BLaER1 (cell line): ENCODE data around the gene JAK3.

Experiments
- H3K27ac ChIP-seq: shearing (Covaris generic); formaldehyde crosslinking; 2 replicates; pipeline ENCODE4 v1.8.1; 2022
- H3K27me3 ChIP-seq: shearing (Covaris generic); formaldehyde crosslinking; 2 replicates; pipeline ENCODE4 v1.8.1; 2022
- H3K36me3 ChIP-seq: shearing (Covaris generic); formaldehyde crosslinking; 2 replicates; pipeline ENCODE4 v1.8.1; 2022
- H3K4me1 ChIP-seq: shearing (Covaris generic); formaldehyde crosslinking; 2 replicates; pipeline ENCODE4 v1.8.1; 2022
- H3K4me2 ChIP-seq: shearing (Covaris generic); formaldehyde crosslinking; 2 replicates; pipeline ENCODE4 v1.8.1; 2022
- H3K4me3 ChIP-seq: shearing (Covaris generic); formaldehyde crosslinking; 2 replicates; pipeline ENCODE4 v1.8.1; 2022
- H3K9ac ChIP-seq: shearing (Covaris generic); formaldehyde crosslinking; 2 replicates; pipeline ENCODE4 v1.8.1; 2022
- H3K9me3 ChIP-seq: shearing (Covaris generic); formaldehyde crosslinking; 2 replicates; pipeline ENCODE4 v1.8.1; 2022
- H4K20me1 ChIP-seq: shearing (Covaris generic); formaldehyde crosslinking; 2 replicates; pipeline ENCODE4 v1.8.1; 2022
- Cebpa-rat ChIP-seq: shearing (Covaris generic); IDR thresholded peaks from 2 replicates; pipeline ENCODE4 v1.8.1; 2022

The JAK3 gene

GRCh38 chr19:17866312-17866963 lies 18.7 kb upstream of the JAK3 start:
- no peak overlapping the region for H3K27ac ChIP-seq
- H3K9ac ChIP-seq, result no peak overlapping the region
- peaks cover 54% of the 10 kb centered on the region for H4K20me1 ChIP-seq
- H3K4me3 ChIP-seq, result no peak overlapping the region
- H3K36me3 ChIP-seq, result peaks cover 46% of the 10 kb centered on the region
- H3K4me2 ChIP-seq, result no peak overlapping the region
- H3K27me3 ChIP-seq, result peaks cover 16% of the 10 kb centered on the region
- no peaks in the 10 kb centered on the region for H3K9me3 ChIP-seq
- H3K4me1 ChIP-seq, result peaks cover 22% of the 10 kb centered on the region
- no peak for TF ChIP-seq Cebpa-rat

GRCh38 chr19:17865364-17866311 lies 17.9 kb upstream of the JAK3 start:
- H3K36me3 ChIP-seq, result peaks cover 54% of the 10 kb centered on the region
- H3K27ac ChIP-seq, result no peak overlapping the region
- H3K4me1 ChIP-seq, result peaks cover 30% of the 10 kb centered on the region
- no peak overlapping the region for H3K9ac ChIP-seq
- H3K4me2 ChIP-seq, result no peak overlapping the region
- peaks cover 62% of the 10 kb centered on the region for H4K20me1 ChIP-seq
- no peaks in the 10 kb centered on the region for H3K9me3 ChIP-seq
- no peak overlapping the region for H3K4me3 ChIP-seq
- TF ChIP-seq Cebpa-rat, result no peak
- peaks cover 8% of the 10 kb centered on the region for H3K27me3 ChIP-seq

- Histone ChIP-seq H3K27me3 (no peaks in the 10 kb centered on the region), H4K20me1 (peaks cover 71% of the 10 kb centered on the region), H3K4me2 (no peak overlapping the region), H3K4me3 (no peak overlapping the region), H3K9me3 (no peaks in the 10 kb centered on the region), H3K27ac (no peak overlapping the region), H3K36me3 (peaks cover 57% of the 10 kb centered on the region), H3K4me1 (peaks cover 36% of the 10 kb centered on the region), H3K9ac (no peak overlapping the region; the same call in 1 of the 2 replicates)
- TF ChIP-seq Cebpa-rat, result no peak
These were observed 15.9 kb upstream of the JAK3 start for GRCh38 chr19:17863520-17864182.

- Histone ChIP-seq H3K4me2 (peak overlapping the region; percentile 99), H3K9ac (peak overlapping the region; percentile 100; the same call in 1 of the 2 replicates), H3K9me3 (no peaks in the 10 kb centered on the region), H3K4me3 (0 out of 2 replicates have a peak overlapping the region, but pooled peaks have one; percentile 90), H4K20me1 (peaks cover 71% of the 10 kb centered on the region), H3K27me3 (no peaks in the 10 kb centered on the region), H3K4me1 (peaks cover 36% of the 10 kb centered on the region), H3K36me3 (peaks cover 57% of the 10 kb centered on the region), H3K27ac (peak overlapping the region; percentile 38; the same call in 1 of the 2 replicates)
- TF ChIP-seq Cebpa-rat, result no peak
These were observed 15.1 kb upstream of the JAK3 start for GRCh38 chr19:17862711-17863519.

- H3K4me1 ChIP-seq, result peaks cover 36% of the 10 kb centered on the region
These were observed 14.0 kb upstream of the JAK3 start for GRCh38 chr19:17861542-17862402.

GRCh38 chr19:17860993-17861360 lies 13.2 kb upstream of the JAK3 start:
- no peaks in the 10 kb centered on the region for H3K27me3 ChIP-seq
- peak overlapping the region; percentile 99 for H3K27ac ChIP-seq
- peaks cover 62% of the 10 kb centered on the region for H4K20me1 ChIP-seq
- H3K4me2 ChIP-seq, result peak overlapping the region; percentile 99
- no peak for TF ChIP-seq Cebpa-rat
- peak overlapping the region; percentile 90 for H3K4me3 ChIP-seq
- H3K4me1 ChIP-seq, result peaks cover 36% of the 10 kb centered on the region
- no peaks in the 10 kb centered on the region for H3K9me3 ChIP-seq
- peaks cover 56% of the 10 kb centered on the region for H3K36me3 ChIP-seq
- H3K9ac ChIP-seq, result peak overlapping the region; percentile 100

More at GRCh38 chr19:17861542-17862402, 14.0 kb upstream of the JAK3 start:
- Histone ChIP-seq H3K9ac (peak overlapping the region; percentile 100), H4K20me1 (peaks cover 66% of the 10 kb centered on the region), H3K27me3 (no peaks in the 10 kb centered on the region), H3K4me3 (peak overlapping the region; percentile 90), H3K4me2 (peak overlapping the region; percentile 99), H3K9me3 (no peaks in the 10 kb centered on the region), H3K27ac (peak overlapping the region; percentile 99; the same call in 1 of the 2 replicates), H3K36me3 (peaks cover 57% of the 10 kb centered on the region)
- TF ChIP-seq Cebpa-rat, result no peak

- Histone ChIP-seq H3K36me3 (peaks cover 51% of the 10 kb centered on the region), H3K9me3 (no peaks in the 10 kb centered on the region), H3K4me3 (peak overlapping the region; percentile 90), H4K20me1 (peaks cover 57% of the 10 kb centered on the region), H3K27me3 (no peaks in the 10 kb centered on the region), H3K9ac (peak overlapping the region; percentile 100), H3K4me1 (peaks cover 37% of the 10 kb centered on the region), H3K4me2 (peak overlapping the region; percentile 99), H3K27ac (peak overlapping the region; percentile 99)
- no peak for TF ChIP-seq Cebpa-rat
These were observed 12.7 kb upstream of the JAK3 start for GRCh38 chr19:17860331-17860992.
